Omental fat pad (tissue), 4 donors: ENCODE results near the gene FOLR1. TPM values are rescaled to one million over a fixed set of nuclear protein-coding genes. Genes with fewer than 3 reads are reported as not detected.
A peak's percentile ranks its signal among the peaks of the same experiment; 100 is the strongest.

ENCODE experiments used
- ATAC-seq: fragments of 150-250 bp; one replicate; pipeline ENCODE4 v1.9.1; 2016; ENCODE audit warnings: mild to moderate bottlenecking, moderate library complexity; ENCODE audit not compliant: low FRiP score
- DNase-seq: peaks from one replicate; pipeline ENCODE4 v3.0.0-alpha.2; 2019; ENCODE audit warnings: low spot score
- CTCF ChIP-seq, 3 donors: fragments of 450-650 bp; IDR thresholded peaks; one replicate each; pipeline ENCODE4 v1.5.1; 2016 to 2017; ENCODE audit warnings: antibody characterized with exemption in 3 of 3, mild to moderate bottlenecking in 3 of 3, moderate library complexity in 2 of 3
- total RNA-seq, 4 donors: library from RNA; depleted of rRNA; stranded (reverse); fragments of >200 nt; gene quantifications; one replicate each; pipeline ENCODE4 v1.1.0, GENCODE V29; 2016

Gene FOLR1
- total RNA-seq, 4 donors from 2014 or later, result not detected

- DNase-seq, result no peak
- ATAC-seq, result no peak
- no peak for TF ChIP-seq CTCF (IDR thresholded peaks at IDR 0.05)
These were observed 30.4 kb downstream of the FOLR1 start for GRCh38 chr11:72222106-72222891.

GRCh38 chr11:72222907-72223614 is 31.1 kb downstream of the FOLR1 start:
- ATAC-seq (peak; percentile 92), DNase-seq (peak; percentile 74)
- TF ChIP-seq CTCF (IDR thresholded peaks at IDR 0.05), result no peak

- DNase-seq (no peak), ATAC-seq (peak; percentile 75)
- no peak for TF ChIP-seq CTCF (IDR thresholded peaks at IDR 0.05)
These were observed 31.9 kb downstream of the FOLR1 start for GRCh38 chr11:72223615-72224563.

- no peak for ATAC-seq
- DNase-seq, result no peak
- no peak for TF ChIP-seq CTCF (IDR thresholded peaks at IDR 0.05)
These were observed 32.8 kb downstream of the FOLR1 start, which contains the start of gene INPPL1 for GRCh38 chr11:72224564-72225410. Gene INPPL1 (plus strand): TSS chr11:72224767. CDS start chr11:72224985, 218 bp downstream.

GRCh38 chr11:72225411-72225951 is 33.5 kb downstream of the FOLR1 start:
- DNase-seq (no peak), ATAC-seq (no peak)
- no peak for TF ChIP-seq CTCF (IDR thresholded peaks at IDR 0.05)

- DNase-seq (no peak), ATAC-seq (no peak)
- TF ChIP-seq CTCF (IDR thresholded peaks at IDR 0.05), result no peak
These were observed 34.8 kb downstream of the FOLR1 start for GRCh38 chr11:72226701-72227100.
